GM18511 (cell line): ENCODE measurements around the gene SLC24A4.

Experiments
- ATAC-seq: cut with Tn5 transposase; IDR thresholded peaks from one replicate; pipeline ENCODE4 v1.9.1; 2021; ENCODE audit warnings: mild to moderate bottlenecking, moderate library complexity; ENCODE audit not compliant: unreplicated experiment

SLC24A4 gene

GRCh38 chr14:92366237-92366636 is 43.3 kb downstream of the SLC24A4 start:
- ATAC-seq = no peak

GRCh38 chr14:92368001-92368400 is 45.0 kb downstream of the SLC24A4 start:
- ATAC-seq = no peak

- ATAC-seq = no peak
These were observed 46.1 kb downstream of the SLC24A4 start for GRCh38 chr14:92369097-92369496.

- ATAC-seq = no peak
These were observed 49.3 kb downstream of the SLC24A4 start for GRCh38 chr14:92372230-92372629.

GRCh38 chr14:92373336-92373735 is 50.4 kb downstream of the SLC24A4 start:
- ATAC-seq = no peak

GRCh38 chr14:92380131-92380530 is 57.2 kb downstream of the SLC24A4 start:
- ATAC-seq = no peak

- no peak for ATAC-seq
These were observed 57.6 kb downstream of the SLC24A4 start for GRCh38 chr14:92380582-92380981.

- no peak for ATAC-seq
These were observed 59.7 kb downstream of the SLC24A4 start for GRCh38 chr14:92382677-92383076.

GRCh38 chr14:92383805-92384204 is 60.8 kb downstream of the SLC24A4 start:
- ATAC-seq = no peak

GRCh38 chr14:92384461-92385133 is 61.6 kb downstream of the SLC24A4 start:
- no peak for ATAC-seq

- no peak for ATAC-seq
These were observed 62.6 kb downstream of the SLC24A4 start for GRCh38 chr14:92385561-92385960.

- ATAC-seq = no peak
These were observed 63.2 kb downstream of the SLC24A4 start for GRCh38 chr14:92386165-92386564.

- no peak for ATAC-seq
These were observed 63.7 kb downstream of the SLC24A4 start for GRCh38 chr14:92386637-92387036.

- ATAC-seq = no peak
These were observed 64.6 kb downstream of the SLC24A4 start for GRCh38 chr14:92387578-92387977.

- no peak for ATAC-seq
These were observed 66.7 kb downstream of the SLC24A4 start for GRCh38 chr14:92389598-92390158.

- ATAC-seq = no peak
These were observed 68.8 kb downstream of the SLC24A4 start for GRCh38 chr14:92391726-92392125.

- ATAC-seq = no peak
These were observed 69.7 kb downstream of the SLC24A4 start for GRCh38 chr14:92392711-92393110.

- ATAC-seq = no peak
These were observed 74.4 kb downstream of the SLC24A4 start for GRCh38 chr14:92397150-92397952.

- no peak for ATAC-seq
These were observed 75.1 kb downstream of the SLC24A4 start for GRCh38 chr14:92397953-92398564.

- no peak for ATAC-seq
These were observed 76.1 kb downstream of the SLC24A4 start for GRCh38 chr14:92398888-92399636.
